Stimulated activated CD8-positive, alpha-beta memory T cell treated with anti-CD3 and anti-CD28 coated beads, Interleukin-12 subunit alpha, Interleukin-12 subunit beta, amount 100 ng/mL, for 1 hour (primary cell): Measurements from ENCODE around the gene BCKDK.

Experiments
- DNase-seq: peaks from one replicate; pipeline ENCODE4 v3.0.0-alpha.2; 2020; ENCODE audit warnings: low read depth

The BCKDK gene

GRCh38 chr16:31108035-31108793 is at the start of gene BCKDK:
BCKDK (plus strand) TSS chr16:31108386; CDS start chr16:31109224, 838 bp downstream.
- DNase-seq: peak; percentile 32

GRCh38 chr16:31061126-31061812 is 46.9 kb upstream of the BCKDK start:
- no peak for DNase-seq

DNA sequence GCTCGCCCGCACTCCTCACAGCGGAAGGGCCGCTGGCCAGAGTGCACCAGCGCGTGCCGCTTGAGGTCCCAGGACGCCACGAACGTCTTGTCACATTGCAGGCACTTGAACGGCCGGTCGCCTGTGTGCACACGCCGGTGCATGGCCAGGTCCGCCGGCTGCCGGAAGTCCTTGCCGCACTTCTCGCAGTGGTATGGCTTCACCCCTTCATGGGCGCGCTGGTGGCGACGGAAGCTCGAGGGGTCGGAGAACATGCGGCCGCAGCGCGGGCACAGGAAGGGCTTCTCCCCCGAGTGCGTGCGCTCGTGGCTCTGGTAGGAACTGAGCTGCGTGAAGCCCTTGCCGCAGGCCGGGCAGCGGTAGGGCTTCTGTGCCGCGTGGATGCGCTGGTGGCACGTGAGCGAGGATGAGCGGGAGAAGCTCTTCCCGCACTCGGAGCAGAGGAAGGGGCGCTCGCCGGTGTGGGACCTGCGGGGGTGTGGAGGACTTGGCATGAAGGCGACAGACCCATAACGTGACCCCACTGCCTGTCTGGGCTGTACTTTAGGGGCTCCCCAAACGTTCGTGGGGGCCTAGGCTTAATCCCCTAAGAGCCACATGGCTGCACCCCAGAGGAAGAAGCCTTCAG is 46.3 kb upstream of the BCKDK start:
- DNase-seq: no peak

DNA sequence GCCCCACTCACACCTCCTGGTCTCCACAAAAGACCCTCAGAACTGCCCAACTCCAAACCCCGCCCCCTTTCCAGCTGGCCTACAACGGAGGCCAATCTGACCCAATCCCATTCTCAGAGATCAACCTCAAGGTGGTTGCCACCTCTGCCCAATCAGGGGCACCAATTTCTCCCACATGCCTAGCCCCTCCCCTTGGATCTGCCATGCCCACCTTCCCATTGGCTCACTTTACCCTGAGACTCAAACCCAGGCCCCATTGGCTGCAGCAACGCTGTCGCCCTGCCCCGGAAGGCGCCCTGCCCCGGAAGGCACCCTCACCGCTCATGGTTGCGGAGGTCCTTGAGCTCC is 44.7 kb upstream of the BCKDK start:
- no peak for DNase-seq

GRCh38 chr16:31063843-31064611 is 44.2 kb upstream of the BCKDK start:
- no peak for DNase-seq

DNA sequence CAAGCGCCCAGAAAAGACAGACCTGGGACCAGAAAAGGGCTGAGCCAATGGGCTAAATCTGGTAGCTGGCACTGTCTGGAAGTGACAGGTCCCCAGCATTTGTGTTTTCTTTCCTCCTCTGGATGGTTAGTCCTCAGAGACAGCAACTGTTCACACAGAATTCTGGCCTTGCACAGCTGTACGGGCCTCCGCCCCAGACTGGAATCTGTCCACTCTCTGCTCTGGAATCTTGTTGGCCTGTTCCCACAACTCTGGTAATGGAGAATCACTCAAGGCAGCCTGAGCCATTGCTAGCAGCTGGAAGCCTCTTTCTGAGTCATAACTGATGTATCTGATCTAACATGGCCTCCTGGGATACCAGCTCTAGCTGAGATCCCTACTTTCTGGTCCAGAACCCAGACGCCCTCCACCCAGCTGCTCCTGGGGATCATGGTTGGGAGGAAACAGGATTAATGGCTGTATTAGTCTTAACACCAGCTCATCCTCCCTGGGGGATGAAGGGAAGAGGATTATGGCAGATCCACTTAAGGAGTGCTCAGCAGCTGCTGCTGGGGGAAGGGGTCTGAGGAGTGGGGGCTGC is 43.2 kb upstream of the BCKDK start:
- no peak for DNase-seq

GRCh38 chr16:31067342-31067741 is 40.8 kb upstream of the BCKDK start:
- no peak for DNase-seq

GRCh38 chr16:31071861-31072260 is 36.3 kb upstream of the BCKDK start:
- DNase-seq: no peak

- DNase-seq: no peak
Observed at GRCh38 chr16:31072540-31073141, 35.5 kb upstream of the BCKDK start.

- peak; percentile 79 for DNase-seq
Observed at GRCh38 chr16:31073142-31073969, 34.8 kb upstream of the BCKDK start.

DNA sequence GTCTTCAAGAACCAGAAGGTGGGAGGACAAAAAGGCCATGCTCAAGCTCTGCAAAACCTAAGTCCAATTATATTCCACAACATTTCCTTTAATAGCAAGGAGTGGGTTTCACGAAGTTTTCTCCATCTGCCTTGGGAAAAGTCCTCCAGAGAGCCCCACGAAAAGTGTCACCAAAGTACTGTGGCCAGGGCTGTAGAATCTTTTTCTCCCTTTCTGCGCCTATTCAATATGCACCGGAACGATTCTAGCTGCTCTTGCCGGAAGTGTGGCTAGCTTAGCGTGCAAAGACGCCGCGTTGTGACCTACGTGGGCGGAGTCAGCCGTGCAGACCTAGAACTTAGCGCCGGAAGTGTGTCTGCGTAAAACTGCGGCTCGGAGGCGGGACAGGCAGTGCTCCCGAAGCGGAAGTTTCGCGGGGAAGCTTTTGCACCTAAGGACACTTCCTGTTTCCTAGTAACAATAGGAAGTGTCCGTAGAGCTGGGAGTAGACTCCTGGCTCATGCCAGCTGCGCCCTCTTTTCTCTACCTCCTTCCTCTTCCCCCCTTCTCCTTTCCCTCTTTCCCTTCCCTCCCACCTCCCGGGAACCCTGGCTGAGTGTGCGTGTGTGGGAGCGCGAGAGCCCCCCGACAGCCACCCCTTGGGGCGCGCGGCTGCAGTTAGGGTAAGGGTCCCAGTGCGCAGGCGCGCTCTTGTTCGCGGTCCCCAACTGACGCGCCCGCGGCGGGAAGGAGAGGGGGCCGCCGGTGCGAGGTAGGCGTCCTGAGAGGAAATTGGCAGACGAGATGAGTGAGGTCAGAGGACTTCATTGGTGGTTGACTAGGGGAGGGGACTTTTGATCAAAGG is 34.0 kb upstream of the BCKDK start, which contains the start of the genes ZNF646 and ZNF668:
ZNF646 (plus strand) TSS at position 453 of the 844 bp plus-strand sequence. CDS start 1,903 bp downstream, outside the sequence.
ZNF668 (minus strand) TSS at position 271 of the 844 bp plus-strand sequence. CDS start 9,781 bp downstream, outside the sequence.
- peak; percentile 98 for DNase-seq

DNA sequence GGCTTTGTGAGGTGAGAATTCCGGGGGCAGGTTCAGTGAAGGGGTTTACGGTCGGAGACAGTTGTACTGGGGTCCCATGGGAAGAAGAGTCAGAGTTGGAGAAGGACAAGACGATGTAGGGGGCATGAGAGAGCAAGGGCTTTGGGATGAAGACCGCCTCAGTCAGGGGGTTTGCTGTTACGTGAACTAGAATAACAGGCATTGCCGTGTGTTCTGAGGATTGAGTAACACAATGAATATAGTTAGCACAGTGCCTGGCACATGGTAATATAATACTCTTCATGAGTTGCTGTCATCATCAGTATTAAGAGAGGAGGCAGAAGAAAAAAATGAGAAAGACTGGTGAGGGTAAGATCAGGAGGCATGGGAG is 33.4 kb upstream of the BCKDK start:
- DNase-seq: no peak

- DNase-seq: no peak
Observed at GRCh38 chr16:31076319-31076718, 31.9 kb upstream of the BCKDK start.

DNA sequence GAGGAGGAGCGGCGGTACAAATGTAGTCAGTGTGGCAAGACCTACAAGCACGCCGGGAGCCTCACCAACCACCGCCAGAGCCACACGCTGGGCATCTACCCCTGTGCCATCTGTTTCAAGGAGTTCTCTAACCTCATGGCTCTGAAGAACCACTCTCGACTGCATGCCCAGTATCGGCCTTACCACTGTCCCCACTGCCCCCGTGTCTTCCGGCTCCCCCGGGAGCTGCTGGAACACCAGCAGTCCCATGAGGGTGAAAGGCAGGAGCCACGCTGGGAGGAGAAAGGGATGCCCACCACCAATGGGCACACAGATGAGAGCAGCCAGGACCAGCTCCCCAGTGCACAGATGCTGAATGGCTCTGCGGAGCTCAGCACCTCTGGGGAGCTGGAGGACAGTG is 31.2 kb upstream of the BCKDK start:
- no peak for DNase-seq

DNA sequence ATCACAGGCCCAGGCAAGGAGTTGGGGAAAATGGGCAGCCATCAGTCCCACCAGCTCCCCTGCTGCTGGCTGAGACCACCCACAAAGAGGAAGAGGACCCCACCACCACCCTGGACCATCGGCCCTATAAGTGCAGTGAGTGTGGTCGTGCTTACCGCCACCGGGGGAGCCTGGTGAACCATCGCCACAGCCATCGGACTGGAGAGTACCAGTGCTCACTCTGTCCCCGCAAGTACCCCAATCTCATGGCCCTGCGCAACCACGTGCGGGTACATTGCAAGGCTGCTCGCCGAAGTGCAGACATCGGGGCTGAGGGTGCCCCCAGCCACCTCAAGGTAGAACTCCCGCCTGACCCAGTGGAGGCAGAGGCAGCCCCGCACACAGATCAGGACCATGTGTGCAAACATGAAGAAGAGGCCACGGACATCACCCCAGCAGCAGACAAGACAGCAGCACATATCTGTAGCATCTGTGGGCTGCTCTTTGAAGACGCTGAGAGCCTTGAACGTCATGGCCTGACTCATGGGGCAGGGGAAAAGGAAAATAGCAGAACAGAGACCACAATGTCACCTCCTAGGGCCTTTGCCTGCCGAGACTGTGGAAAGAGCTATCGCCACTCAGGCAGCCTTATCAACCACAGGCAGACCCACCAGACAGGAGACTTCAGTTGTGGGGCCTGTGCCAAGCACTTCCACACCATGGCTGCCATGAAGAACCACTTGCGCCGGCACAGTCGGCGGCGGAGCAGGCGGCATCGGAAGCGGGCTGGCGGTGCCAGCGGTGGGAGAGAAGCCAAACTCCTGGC is 30.4 kb upstream of the BCKDK start:
- DNase-seq: no peak

DNA sequence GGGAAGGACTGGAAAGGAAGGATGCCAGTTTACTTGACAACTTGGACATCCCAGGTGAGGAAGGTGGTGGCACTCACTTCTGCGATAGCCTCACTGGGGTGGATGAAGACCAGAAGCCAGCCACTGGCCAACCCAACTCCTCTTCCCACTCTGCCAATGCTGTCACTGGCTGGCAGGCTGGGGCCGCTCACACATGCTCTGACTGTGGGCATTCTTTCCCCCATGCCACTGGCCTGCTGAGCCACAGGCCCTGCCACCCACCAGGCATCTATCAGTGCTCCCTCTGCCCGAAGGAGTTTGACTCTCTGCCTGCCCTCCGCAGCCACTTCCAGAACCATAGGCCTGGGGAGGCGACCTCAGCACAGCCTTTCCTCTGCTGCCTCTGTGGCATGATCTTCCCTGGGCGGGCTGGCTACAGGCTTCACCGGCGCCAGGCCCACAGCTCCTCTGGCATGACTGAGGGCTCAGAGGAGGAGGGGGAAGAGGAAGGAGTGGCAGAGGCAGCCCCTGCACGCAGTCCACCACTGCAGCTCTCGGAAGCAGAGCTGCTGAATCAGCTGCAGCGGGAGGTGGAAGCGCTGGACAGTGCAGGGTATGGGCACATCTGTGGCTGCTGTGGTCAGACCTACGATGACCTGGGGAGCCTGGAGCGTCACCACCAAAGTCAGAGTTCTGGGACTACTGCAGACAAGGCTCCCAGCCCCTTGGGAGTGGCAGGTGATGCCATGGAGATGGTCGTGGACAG is 29.4 kb upstream of the BCKDK start:
- DNase-seq: no peak

GRCh38 chr16:31079342-31079944 is 28.7 kb upstream of the BCKDK start:
- no peak for DNase-seq
